ENCODE results near the gene PFKFB3. TPM values are rescaled to one million over a fixed set of nuclear protein-coding genes. Genes with fewer than 3 reads are reported as not detected.
A peak's percentile ranks its signal among the peaks of the same experiment; 100 is the strongest.

The PFKFB3 gene
- total RNA-seq, result 100 to 1,000 TPM in 1 of 6 donors, 10 to 100 TPM in 5; 48.2 to 236 (median 83.5) TPM

- ATAC-seq (ENCODE audit: low FRiP score in 2 of 2) (peak; percentile 94 to 96), DNase-seq (peak; percentile 96 to 99)
- H3K9me3 ChIP-seq, result no peaks in the 10 kb centered on the region
- whole genome bisulfite sequencing, 2 donors, result 1% methylated on average over 40 of the region's 75 CpGs; no CpG with 5 or more reads in 1 of the 2 donors
- H3K27me3 ChIP-seq, result no peaks in the 10 kb centered on the region
- peak within 1 kb of the TSS; percentile 83 to 98 (median 96) for H3K4me3 ChIP-seq
- peaks cover 37 to 50% (median 44%) of the 10 kb centered on the region in 4 donors for H3K4me1 ChIP-seq
- H3K27ac ChIP-seq, result peak within 1 kb of the TSS; percentile 94 to 97 (median 96)
- TF ChIP-seq POLR2AphosphoS5 (IDR thresholded peaks at IDR 0.05) (peak; percentile 99 to 100), POLR2A (IDR thresholded peaks at IDR 0.05) (peak; percentile 82 to 100 (median 100)), EP300 (IDR thresholded peaks at IDR 0.05) (peak in 2 of 4 donors; percentile 34 to 88), CTCF (IDR thresholded peaks at IDR 0.05) (peak; percentile 98 to 100 (median 100))
- no peaks in the 10 kb centered on the region for H3K36me3 ChIP-seq
These were observed at the start of gene PFKFB3 for GRCh38 chr10:6202684-6203330. TSS of gene PFKFB3 (plus strand) at chr10:6202932. CDS start at chr10:6203261, 329 bp downstream.

DNA sequence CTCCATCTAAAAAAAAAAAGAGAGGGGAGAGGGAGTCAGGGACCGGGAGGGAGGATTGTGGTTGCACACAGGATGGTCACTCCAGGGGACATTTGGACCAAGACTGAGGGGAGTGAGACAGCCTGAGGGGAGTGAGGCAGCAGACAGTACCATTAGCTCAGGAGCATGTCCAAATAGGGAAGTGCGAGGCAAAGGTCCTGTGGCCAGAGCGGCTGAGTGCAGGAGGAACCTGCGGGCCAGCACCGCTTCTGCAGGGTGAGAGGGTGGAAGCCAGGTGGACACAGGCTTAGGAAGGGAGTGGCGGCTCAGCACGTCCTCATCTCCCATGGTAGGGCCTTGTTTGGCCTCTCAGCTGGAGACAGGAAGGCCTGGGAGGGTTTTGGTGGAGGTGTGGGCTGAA is 48.9 kb upstream of the PFKFB3 start:
- peaks cover 11 to 19% (median 17%) of the 10 kb centered on the region in 4 donors for H3K4me1 ChIP-seq
- TF ChIP-seq CTCF (IDR thresholded peaks at IDR 0.05) (no peak), EP300 (IDR thresholded peaks at IDR 0.05) (no peak), POLR2A (IDR thresholded peaks at IDR 0.05) (no peak), POLR2AphosphoS5 (IDR thresholded peaks at IDR 0.05) (no peak)
- H3K36me3 ChIP-seq, result no peaks in the 10 kb centered on the region
- DNase-seq, result peak in 1 of 2 donors; percentile 69
- 78 to 85% methylated on average over 7 of the region's 7 CpGs for WGBS, 2 donors
- ATAC-seq (ENCODE audit: low FRiP score in 2 of 2), result peak in 1 of 2 donors; percentile 46
- H3K4me3 ChIP-seq, result no peak overlapping the region
- no peaks in the 10 kb centered on the region for H3K9me3 ChIP-seq
- H3K27ac ChIP-seq, result no peak overlapping the region
- H3K27me3 ChIP-seq, result no peaks in the 10 kb centered on the region

- no peak for ATAC-seq (ENCODE audit: low FRiP score in 2 of 2)
- peaks cover 11 to 19% (median 17%) of the 10 kb centered on the region in 4 donors for H3K4me1 ChIP-seq
- TF ChIP-seq CTCF (IDR thresholded peaks at IDR 0.05) (no peak), POLR2A (IDR thresholded peaks at IDR 0.05) (no peak), POLR2AphosphoS5 (IDR thresholded peaks at IDR 0.05) (no peak), EP300 (IDR thresholded peaks at IDR 0.05) (no peak)
These were observed 48.2 kb upstream of the PFKFB3 start for GRCh38 chr10:6154566-6154965.

GRCh38 chr10:6158276-6158675 is 44.5 kb upstream of the PFKFB3 start:
- Histone ChIP-seq H3K4me1 (peaks cover 0 to 10% (median 8%) of the 10 kb centered on the region in 4 donors), H3K27me3 (no peaks in the 10 kb centered on the region), H3K27ac (peak overlapping the region in 1 of 4 donors; percentile 27), H3K9me3 (no peaks in the 10 kb centered on the region), H3K4me3 (no peak overlapping the region), H3K36me3 (no peaks in the 10 kb centered on the region)
- no peak for DNase-seq
- WGBS, 2 donors, result 88 to 95% methylated on average over 7 of the region's 7 CpGs
- TF ChIP-seq CTCF (IDR thresholded peaks at IDR 0.05) (no peak), POLR2A (IDR thresholded peaks at IDR 0.05) (no peak), POLR2AphosphoS5 (IDR thresholded peaks at IDR 0.05) (no peak), EP300 (IDR thresholded peaks at IDR 0.05) (no peak)
- ATAC-seq (ENCODE audit: low FRiP score in 2 of 2), result no peak

More at GRCh38 chr10:6154566-6154965, 48.2 kb upstream of the PFKFB3 start:
- 94 to 95% methylated on average over 14 of the region's 14 CpGs for WGBS, 2 donors
- Histone ChIP-seq H3K9me3 (no peaks in the 10 kb centered on the region), H3K36me3 (no peaks in the 10 kb centered on the region), H3K27ac (no peak overlapping the region), H3K27me3 (no peaks in the 10 kb centered on the region), H3K4me3 (no peak overlapping the region)
- DNase-seq, result no peak
